Inflammatory macrophage treated with lipopolysaccharide for 1 hour (primary cell): ENCODE data around the gene LIMD2.
A peak's percentile ranks its signal among the peaks of the same experiment; 100 is the strongest.

Experiments
- DNase-seq, 2 donors: peaks; one replicate each; pipeline ENCODE4 v3.0.0-alpha.2; 2020 to 2022

LIMD2 gene

GRCh38 chr17:63679214-63679613 lies 20.7 kb downstream of the LIMD2 start:
- DNase-seq: no peak

- DNase-seq: no peak
These were observed 23.3 kb downstream of the LIMD2 start for GRCh38 chr17:63676584-63676983.

DNA sequence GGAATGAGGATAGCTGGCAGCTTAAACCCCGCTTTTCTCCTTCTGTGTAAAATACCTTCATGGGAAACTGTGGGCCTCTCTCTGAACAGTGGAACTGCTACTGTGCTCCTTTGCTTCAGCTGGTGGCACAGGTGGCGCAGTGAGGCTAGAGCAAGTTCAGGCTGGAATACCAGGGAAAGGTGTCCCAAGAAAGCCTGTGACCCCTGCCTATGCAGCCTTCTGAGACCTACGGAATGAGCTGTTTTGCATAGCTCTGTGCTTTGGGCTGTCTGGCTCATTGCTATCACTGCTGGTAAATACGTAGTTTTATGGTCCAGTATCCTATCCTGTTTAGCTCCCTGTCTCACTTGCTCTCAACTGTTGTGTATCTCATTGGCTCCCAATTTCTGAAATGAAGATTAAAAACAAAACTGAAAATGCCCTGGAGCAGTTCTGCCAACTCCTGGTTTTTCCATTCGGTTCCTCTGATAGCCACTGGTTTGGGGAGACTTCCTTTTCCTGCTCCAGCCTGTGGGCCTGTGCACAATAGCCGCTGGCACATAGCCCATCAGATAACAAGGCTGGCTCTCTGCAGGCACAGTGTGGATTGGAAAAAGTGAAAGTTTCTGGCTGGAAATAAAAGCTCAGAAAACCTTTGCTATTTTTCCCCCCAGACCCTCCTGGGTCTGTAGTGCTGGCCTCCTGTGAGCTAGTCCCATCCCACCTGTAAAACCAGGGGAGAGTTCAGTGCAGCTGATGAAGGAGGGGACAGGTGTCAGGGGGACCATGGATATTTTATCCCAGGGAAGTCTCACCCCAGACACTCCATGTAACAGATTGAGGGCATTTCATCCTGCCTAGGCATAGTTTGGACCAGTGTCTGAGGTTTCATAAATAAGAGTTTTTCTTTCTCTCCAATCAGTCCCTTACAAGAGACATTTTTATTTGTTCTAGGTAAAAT lies 24.0 kb downstream of the LIMD2 start:
- peak in 1 of 2 donors; percentile 24 for DNase-seq

DNA sequence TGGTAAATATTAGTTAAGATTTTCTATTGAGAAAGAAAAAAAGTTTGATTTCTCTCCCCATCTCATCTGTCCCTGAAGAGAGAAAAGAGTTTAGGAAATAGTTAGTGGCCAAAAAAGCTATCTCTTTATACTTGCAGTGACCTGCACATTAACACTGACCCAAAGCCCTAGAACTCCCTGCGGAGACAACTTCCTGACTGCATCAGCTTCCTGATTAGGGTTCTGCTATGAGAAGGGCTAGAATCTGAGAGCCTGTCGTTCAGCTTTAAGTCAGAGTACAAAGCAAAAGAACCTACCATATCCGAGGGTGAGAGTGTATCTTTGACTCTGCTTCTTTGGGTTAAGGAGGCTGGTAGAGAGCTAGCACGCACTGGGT lies 24.7 kb downstream of the LIMD2 start:
- no peak for DNase-seq

- DNase-seq: no peak
These were observed 27.1 kb downstream of the LIMD2 start for GRCh38 chr17:63672856-63673255.

DNA sequence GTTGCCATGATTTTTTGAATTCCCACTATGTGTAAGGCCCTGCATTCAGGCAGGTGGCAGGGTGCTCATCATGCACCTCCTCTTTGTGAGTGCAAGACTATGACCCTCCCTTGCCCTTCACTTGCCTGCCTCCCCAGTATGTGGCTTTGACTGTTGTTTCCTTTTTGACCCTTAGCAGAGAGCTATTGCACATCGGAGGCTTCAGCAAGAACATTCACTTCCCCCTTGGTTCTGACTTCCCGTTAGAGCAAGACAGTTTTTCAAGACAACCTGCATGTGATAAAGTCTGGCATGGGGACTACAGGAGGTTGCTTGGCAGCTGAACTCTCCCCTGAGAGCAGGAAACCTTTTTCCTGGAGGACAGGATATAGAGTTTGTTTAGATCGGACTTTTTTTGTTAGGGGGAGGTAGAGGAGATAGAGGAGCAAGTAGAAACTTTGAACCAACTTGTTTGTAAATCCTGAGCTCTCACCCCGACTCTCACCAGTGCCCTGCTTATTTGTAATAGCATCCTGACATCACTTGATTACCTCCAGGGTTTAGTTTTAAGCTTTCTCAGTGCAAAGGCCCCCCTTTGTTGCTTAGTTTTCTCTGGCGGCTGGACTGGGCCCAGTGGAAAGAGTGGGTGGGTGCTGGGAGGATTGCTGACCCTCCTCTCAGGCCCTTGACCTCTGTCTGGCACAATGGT lies 34.3 kb downstream of the LIMD2 start:
- DNase-seq: peak; percentile 80 to 86

- DNase-seq: no peak
These were observed 40.1 kb downstream of the LIMD2 start for GRCh38 chr17:63659850-63660249.

DNA sequence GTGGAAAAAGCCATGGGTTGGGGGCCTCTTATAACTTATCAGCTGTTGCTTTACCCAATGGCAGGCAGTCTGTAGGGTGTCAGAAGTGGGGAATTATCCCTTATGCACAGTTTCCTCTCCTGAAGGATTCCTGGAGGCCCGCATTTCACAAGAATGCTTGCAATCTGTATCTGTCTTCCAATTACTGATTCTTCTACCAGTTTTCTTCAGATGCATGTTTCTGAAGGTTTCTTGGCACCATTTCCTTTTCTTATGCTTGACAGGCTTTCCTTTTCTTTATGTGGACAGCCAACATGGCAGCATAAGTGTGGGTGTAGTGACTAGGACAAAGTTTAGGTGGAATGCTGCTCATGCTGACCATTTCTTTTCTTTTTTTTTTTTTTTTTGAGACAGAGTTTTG lies 41.6 kb downstream of the LIMD2 start:
- DNase-seq: no peak

DNA sequence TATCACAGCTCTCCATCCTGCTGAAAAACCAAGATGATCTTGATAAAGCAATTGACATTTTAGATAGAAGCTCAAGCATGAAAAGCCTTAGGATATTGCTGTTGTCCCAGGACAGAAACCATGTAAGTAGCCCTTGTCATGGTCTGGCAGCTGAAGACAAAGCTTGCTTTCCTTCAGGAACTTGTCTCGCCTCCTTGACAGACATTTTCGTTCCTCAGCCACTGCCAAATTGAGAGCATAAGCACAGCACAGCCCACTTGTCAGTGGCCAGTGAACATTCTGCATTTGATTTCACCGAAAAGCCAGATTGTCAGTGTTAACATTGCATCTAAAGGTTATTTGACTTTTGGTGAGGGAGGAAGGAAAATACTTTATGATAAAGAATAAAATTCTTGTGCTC lies 42.1 kb downstream of the LIMD2 start:
- no peak for DNase-seq

DNA sequence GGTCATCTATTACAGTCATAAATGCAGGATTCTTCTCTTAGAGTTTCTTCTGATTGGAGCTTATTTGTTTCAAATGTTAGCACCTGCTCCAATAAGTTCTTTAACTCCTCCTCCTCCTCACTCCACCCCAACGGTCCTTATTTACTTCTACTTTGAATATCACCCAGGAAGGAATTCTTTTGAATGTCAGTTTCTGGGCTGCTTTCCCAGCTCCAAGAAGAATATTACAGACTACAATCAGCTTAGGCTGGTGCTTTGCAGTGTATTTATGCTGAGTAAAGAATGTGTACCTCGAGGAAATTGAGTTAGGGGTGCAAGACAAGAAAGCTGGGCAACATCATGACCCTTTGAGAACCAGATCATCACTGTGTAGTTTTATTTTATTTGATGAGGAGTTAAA lies 46.9 kb downstream of the LIMD2 start:
- no peak for DNase-seq

GRCh38 chr17:63652106-63652505 lies 47.8 kb downstream of the LIMD2 start:
- DNase-seq: no peak

GRCh38 chr17:63649813-63650212 lies 50.1 kb downstream of the LIMD2 start:
- DNase-seq: peak; percentile 47 to 60

- DNase-seq: no peak
These were observed 52.0 kb downstream of the LIMD2 start for GRCh38 chr17:63647936-63648335.

- no peak for DNase-seq
These were observed 52.7 kb downstream of the LIMD2 start for GRCh38 chr17:63647065-63647725.

- DNase-seq: peak; percentile 79 to 87
These were observed 53.5 kb downstream of the LIMD2 start for GRCh38 chr17:63646488-63646806.
